ENCODE results near the gene TEX22.

- TF ChIP-seq CTCF (IDR thresholded peaks at IDR 0.05) (no peak), POLR2A (IDR thresholded peaks at IDR 0.05) (no peak)
Measured at GRCh38 chr14:105455766-105456660, 57.7 kb downstream of the TEX22 start.

Measured in esophagus squamous epithelium (tissue), 4 donors.